ENCODE measurements around the gene RNU6-9. TPM values are rescaled to one million over a fixed set of nuclear protein-coding genes. Genes with fewer than 3 reads are reported as not detected.

Gene RNU6-9
- total and polyA plus RNA-seq, 2 experiments from 2014 or later = not detected

- Histone ChIP-seq H3K4me3 (peak overlapping the region; percentile 13), H3K27ac (no peak overlapping the region), H3K4me1 (ENCODE audit: low read depth) (no peaks in the 10 kb centered on the region), H3K9me3 (ENCODE audit: low read depth) (no peaks in the 10 kb centered on the region), H3K27me3 (peaks cover 54% of the 10 kb centered on the region), H3K36me3 (no peaks in the 10 kb centered on the region)
- DNase-seq (ENCODE audit: low read depth in 1 of 2, low spot score in 1 of 2) = peak; percentile 45 to 53
- TF ChIP-seq, protein P1, sequence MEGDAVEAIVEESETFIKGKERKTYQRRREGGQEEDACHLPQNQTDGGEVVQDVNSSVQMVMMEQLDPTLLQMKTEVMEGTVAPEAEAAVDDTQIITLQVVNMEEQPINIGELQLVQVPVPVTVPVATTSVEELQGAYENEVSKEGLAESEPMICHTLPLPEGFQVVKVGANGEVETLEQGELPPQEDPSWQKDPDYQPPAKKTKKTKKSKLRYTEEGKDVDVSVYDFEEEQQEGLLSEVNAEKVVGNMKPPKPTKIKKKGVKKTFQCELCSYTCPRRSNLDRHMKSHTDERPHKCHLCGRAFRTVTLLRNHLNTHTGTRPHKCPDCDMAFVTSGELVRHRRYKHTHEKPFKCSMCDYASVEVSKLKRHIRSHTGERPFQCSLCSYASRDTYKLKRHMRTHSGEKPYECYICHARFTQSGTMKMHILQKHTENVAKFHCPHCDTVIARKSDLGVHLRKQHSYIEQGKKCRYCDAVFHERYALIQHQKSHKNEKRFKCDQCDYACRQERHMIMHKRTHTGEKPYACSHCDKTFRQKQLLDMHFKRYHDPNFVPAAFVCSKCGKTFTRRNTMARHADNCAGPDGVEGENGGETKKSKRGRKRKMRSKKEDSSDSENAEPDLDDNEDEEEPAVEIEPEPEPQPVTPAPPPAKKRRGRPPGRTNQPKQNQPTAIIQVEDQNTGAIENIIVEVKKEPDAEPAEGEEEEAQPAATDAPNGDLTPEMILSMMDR (IDR thresholded peaks at IDR 0.05; ENCODE audit: low read depth, low read length) = no peak
Measured at GRCh38 chr19:920051-920864, 27.0 kb downstream of the RNU6-9 start.

GRCh38 chr19:924553-925086, 31.3 kb downstream of the RNU6-9 start:
- Histone ChIP-seq H3K4me1 (ENCODE audit: low read depth) (peaks cover 3% of the 10 kb centered on the region), H3K27ac (no peak overlapping the region), H3K9me3 (ENCODE audit: low read depth) (no peaks in the 10 kb centered on the region), H3K4me3 (peak overlapping the region; percentile 98), H3K27me3 (peaks cover 19% of the 10 kb centered on the region), H3K36me3 (peaks cover 2% of the 10 kb centered on the region)
- peak in 1 of 2 donors; percentile 20 for DNase-seq (ENCODE audit: low read depth in 1 of 2, low spot score in 1 of 2)
- TF ChIP-seq, protein P1 (IDR thresholded peaks at IDR 0.05; ENCODE audit: low read depth, low read length) = no peak

GRCh38 chr19:925087-925525, 31.8 kb downstream of the RNU6-9 start:
- H3K36me3 ChIP-seq = peaks cover 7% of the 10 kb centered on the region
- peak overlapping the region; percentile 98 for H3K4me3 ChIP-seq
- peaks cover 3% of the 10 kb centered on the region for H3K4me1 ChIP-seq (ENCODE audit: low read depth)
- DNase-seq (ENCODE audit: low read depth in 1 of 2, low spot score in 1 of 2) = peak; percentile 31 to 36
- H3K9me3 ChIP-seq (ENCODE audit: low read depth) = no peaks in the 10 kb centered on the region
- H3K27ac ChIP-seq = peak overlapping the region; percentile 82
- TF ChIP-seq, protein P1 (IDR thresholded peaks at IDR 0.05; ENCODE audit: low read depth, low read length) = no peak
- peaks cover 14% of the 10 kb centered on the region for H3K27me3 ChIP-seq

DNA sequence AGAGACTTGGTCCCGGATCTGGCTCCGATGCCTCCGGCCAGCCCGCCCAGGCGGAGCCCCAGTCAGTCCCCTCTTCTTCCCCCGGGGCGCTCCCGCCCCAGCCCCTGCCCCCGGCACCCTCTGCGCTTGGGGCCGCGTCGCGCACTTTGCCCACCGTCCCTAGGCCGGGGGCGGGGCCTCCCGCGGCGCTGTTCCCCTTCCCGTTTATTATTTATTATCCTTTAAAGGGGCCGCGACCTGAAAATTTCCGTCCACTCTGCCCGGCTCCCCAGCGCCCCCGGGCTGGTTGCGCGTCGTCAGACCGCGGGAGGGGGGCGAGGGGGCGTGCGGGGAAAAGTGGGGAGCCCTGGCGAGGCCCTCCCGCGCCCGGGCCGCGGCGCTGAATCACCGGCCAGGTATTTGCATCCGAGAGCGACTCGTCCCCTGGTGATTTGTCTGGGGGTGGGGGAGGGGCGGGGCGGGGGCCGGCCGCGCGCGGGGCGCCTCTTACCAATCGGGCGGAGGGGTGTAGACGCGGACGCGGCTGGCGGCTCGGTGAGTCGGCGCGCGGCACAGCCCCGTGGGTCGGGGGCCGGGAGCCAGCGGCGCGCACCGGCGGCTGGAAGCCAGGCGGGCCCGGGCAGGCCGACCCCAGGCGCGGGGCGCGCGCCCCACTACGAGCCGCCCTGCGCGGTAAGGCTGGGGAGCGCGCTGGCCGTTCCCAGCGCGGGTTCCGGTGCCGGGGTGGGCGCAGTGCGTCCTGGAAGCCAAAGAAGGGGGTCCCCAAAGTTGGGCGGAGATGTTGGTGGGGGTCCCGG, 32.4 kb downstream of the RNU6-9 start, which contains the start of gene ARID3A:
ARID3A (plus strand) TSS at position 510 of the 797 bp plus-strand sequence. CDS start 3,494 bp downstream, outside the sequence.
- Histone ChIP-seq H3K9me3 (ENCODE audit: low read depth) (no peaks in the 10 kb centered on the region), H3K27ac (peak within 1 kb of the TSS; percentile 86), H3K36me3 (peaks cover 8% of the 10 kb centered on the region), H3K27me3 (peaks cover 8% of the 10 kb centered on the region), H3K4me3 (peak within 1 kb of the TSS; percentile 98), H3K4me1 (ENCODE audit: low read depth) (peaks cover 3% of the 10 kb centered on the region)
- TF ChIP-seq, protein P1 (IDR thresholded peaks at IDR 0.05; ENCODE audit: low read depth, low read length) = no peak
- peak; percentile 86 to 90 for DNase-seq (ENCODE audit: low read depth in 1 of 2, low spot score in 1 of 2)

DNA sequence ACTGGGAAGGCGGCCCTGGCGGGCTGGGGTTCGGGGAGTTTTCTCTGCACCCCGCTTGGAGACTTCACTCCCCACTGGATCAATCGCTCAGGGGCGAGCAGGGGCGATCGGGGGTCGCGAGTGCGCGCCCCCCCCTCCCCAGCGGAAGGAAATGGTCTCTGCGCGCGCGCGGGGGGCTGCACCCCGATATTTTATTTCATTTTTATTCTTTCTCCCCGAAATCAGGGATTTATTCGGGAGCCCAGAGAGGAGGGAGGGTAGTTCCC, 33.0 kb downstream of the RNU6-9 start:
- peak overlapping the region; percentile 98 for H3K4me3 ChIP-seq
- TF ChIP-seq, protein P1 (IDR thresholded peaks at IDR 0.05; ENCODE audit: low read depth, low read length) = no peak
- peak overlapping the region; percentile 86 for H3K27ac ChIP-seq
- DNase-seq (ENCODE audit: low read depth in 1 of 2, low spot score in 1 of 2) = no peak
- H3K27me3 ChIP-seq = peaks cover 2% of the 10 kb centered on the region
- H3K36me3 ChIP-seq = peaks cover 13% of the 10 kb centered on the region
- H3K9me3 ChIP-seq (ENCODE audit: low read depth) = no peaks in the 10 kb centered on the region
- H3K4me1 ChIP-seq (ENCODE audit: low read depth) = peaks cover 3% of the 10 kb centered on the region
